ENCODE results near the gene DENND1C. TPM values are rescaled to one million over a fixed set of nuclear protein-coding genes. Genes with fewer than 3 reads are reported as not detected.
A peak's percentile ranks its signal among the peaks of the same experiment; 100 is the strongest.

The DENND1C gene
- total and polyA plus RNA-seq, 9 of the 15 experiments (the other 6 are each of a cell fraction or from before 2014, with no cell fraction given): 0.03 to 1.2 (median 0.32) TPM; not detected in 1

DNA sequence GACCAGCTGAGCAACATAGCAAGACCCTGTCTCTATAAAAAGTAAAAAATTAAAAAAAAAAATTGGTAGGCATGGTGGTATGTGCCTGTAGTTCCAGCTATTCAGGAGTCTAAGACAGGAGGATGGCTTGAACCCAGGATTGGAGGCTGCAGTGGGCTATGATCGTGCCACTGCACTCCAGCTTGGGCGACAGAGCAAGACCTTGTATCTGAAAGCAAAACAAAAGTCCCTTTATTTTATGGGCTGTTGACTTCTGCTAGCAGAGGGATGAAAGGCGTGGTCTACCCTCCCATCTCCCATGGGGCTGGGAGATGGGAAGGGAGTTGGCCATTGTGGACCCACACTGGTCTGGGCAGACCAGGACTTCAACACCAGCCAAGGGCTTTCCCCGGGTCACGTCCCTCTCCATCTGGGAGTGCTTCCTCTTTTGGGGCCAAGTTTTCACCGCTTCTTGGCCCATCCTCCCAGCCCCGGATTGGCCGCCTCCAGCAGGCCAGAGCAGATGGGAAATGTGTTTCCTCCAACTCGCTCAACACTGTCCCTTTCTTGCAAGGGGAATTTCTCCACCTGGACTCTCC, 47.0 kb upstream of the DENND1C start (continued):
- TF ChIP-seq, protein P1, sequence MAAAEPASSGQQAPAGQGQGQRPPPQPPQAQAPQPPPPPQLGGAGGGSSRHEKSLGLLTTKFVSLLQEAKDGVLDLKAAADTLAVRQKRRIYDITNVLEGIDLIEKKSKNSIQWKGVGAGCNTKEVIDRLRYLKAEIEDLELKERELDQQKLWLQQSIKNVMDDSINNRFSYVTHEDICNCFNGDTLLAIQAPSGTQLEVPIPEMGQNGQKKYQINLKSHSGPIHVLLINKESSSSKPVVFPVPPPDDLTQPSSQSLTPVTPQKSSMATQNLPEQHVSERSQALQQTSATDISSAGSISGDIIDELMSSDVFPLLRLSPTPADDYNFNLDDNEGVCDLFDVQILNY (CRISPR knock-in tag; IDR thresholded peaks at IDR 0.05): no peak
- TF ChIP-seq SRSF1 (IDR thresholded peaks at IDR 0.05; ENCODE audit: low read depth, low read length) (no peak), SAFB2 (IDR thresholded peaks at IDR 0.05; ENCODE audit: borderline replicate concordance, low read depth, low read length, severe bottlenecking) (no peak), KAT7 (CRISPR knock-in tag; IDR thresholded peaks at IDR 0.05; ENCODE audit: borderline replicate concordance) (no peak), ZNF253 (CRISPR knock-in tag; conservative IDR thresholded peaks at IDR 0.05) (no peak), HIVEP1 (CRISPR knock-in tag; IDR thresholded peaks at IDR 0.05) (no peak), NFATC3 (IDR thresholded peaks at IDR 0.05) (no peak), ZNF695 (CRISPR knock-in tag; IDR thresholded peaks at IDR 0.05) (no peak), NR2C1 (IDR thresholded peaks at IDR 0.05) (peak; percentile 51; the same call in 1 of the 2 replicates), NR2C1 (tag; IDR thresholded peaks at IDR 0.05) (peak; percentile 63)
- TF ChIP-seq, protein P2, sequence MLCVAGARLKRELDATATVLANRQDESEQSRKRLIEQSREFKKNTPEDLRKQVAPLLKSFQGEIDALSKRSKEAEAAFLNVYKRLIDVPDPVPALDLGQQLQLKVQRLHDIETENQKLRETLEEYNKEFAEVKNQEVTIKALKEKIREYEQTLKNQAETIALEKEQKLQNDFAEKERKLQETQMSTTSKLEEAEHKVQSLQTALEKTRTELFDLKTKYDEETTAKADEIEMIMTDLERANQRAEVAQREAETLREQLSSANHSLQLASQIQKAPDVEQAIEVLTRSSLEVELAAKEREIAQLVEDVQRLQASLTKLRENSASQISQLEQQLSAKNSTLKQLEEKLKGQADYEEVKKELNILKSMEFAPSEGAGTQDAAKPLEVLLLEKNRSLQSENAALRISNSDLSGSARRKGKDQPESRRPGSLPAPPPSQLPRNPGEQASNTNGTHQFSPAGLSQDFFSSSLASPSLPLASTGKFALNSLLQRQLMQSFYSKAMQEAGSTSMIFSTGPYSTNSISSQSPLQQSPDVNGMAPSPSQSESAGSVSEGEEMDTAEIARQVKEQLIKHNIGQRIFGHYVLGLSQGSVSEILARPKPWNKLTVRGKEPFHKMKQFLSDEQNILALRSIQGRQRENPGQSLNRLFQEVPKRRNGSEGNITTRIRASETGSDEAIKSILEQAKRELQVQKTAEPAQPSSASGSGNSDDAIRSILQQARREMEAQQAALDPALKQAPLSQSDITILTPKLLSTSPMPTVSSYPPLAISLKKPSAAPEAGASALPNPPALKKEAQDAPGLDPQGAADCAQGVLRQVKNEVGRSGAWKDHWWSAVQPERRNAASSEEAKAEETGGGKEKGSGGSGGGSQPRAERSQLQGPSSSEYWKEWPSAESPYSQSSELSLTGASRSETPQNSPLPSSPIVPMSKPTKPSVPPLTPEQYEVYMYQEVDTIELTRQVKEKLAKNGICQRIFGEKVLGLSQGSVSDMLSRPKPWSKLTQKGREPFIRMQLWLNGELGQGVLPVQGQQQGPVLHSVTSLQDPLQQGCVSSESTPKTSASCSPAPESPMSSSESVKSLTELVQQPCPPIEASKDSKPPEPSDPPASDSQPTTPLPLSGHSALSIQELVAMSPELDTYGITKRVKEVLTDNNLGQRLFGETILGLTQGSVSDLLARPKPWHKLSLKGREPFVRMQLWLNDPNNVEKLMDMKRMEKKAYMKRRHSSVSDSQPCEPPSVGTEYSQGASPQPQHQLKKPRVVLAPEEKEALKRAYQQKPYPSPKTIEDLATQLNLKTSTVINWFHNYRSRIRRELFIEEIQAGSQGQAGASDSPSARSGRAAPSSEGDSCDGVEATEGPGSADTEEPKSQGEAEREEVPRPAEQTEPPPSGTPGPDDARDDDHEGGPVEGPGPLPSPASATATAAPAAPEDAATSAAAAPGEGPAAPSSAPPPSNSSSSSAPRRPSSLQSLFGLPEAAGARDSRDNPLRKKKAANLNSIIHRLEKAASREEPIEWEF (CRISPR knock-in tag; IDR thresholded peaks at IDR 0.05): no peak
- TF ChIP-seq, protein P3, sequence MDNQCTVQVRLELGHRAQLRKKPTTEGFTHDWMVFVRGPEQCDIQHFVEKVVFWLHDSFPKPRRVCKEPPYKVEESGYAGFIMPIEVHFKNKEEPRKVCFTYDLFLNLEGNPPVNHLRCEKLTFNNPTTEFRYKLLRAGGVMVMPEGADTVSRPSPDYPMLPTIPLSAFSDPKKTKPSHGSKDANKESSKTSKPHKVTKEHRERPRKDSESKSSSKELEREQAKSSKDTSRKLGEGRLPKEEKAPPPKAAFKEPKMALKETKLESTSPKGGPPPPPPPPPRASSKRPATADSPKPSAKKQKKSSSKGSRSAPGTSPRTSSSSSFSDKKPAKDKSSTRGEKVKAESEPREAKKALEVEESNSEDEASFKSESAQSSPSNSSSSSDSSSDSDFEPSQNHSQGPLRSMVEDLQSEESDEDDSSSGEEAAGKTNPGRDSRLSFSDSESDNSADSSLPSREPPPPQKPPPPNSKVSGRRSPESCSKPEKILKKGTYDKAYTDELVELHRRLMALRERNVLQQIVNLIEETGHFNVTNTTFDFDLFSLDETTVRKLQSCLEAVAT (IDR thresholded peaks at IDR 0.05): no peak
- TF ChIP-seq, protein P4, sequence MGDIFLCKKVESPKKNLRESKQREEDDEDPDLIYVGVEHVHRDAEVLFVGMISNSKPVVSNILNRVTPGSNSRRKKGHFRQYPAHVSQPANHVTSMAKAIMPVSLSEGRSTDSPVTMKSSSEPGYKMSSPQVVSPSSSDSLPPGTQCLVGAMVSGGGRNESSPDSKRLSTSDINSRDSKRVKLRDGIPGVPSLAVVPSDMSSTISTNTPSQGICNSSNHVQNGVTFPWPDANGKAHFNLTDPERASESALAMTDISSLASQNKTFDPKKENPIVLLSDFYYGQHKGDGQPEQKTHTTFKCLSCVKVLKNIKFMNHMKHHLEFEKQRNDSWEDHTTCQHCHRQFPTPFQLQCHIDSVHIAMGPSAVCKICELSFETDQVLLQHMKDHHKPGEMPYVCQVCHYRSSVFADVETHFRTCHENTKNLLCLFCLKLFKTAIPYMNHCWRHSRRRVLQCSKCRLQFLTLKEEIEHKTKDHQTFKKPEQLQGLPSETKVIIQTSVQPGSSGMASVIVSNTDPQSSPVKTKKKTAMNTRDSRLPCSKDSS (IDR thresholded peaks at IDR 0.05; ENCODE audit: low read depth, partially characterized antibody): no peak
- TF ChIP-seq, protein P5, sequence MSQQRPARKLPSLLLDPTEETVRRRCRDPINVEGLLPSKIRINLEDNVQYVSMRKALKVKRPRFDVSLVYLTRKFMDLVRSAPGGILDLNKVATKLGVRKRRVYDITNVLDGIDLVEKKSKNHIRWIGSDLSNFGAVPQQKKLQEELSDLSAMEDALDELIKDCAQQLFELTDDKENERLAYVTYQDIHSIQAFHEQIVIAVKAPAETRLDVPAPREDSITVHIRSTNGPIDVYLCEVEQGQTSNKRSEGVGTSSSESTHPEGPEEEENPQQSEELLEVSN (IDR thresholded peaks at IDR 0.05; ENCODE audit: borderline replicate concordance in 1 of 2, extremely low read depth in 1 of 2, insufficient read depth in 1 of 2, insufficient read length in 1 of 2, low read depth in 1 of 2, low read length in 1 of 2, poor library complexity in 1 of 2, severe bottlenecking in 1 of 2): peak in 1 of 2 experiments; percentile 21
- TF ChIP-seq, protein P6, sequence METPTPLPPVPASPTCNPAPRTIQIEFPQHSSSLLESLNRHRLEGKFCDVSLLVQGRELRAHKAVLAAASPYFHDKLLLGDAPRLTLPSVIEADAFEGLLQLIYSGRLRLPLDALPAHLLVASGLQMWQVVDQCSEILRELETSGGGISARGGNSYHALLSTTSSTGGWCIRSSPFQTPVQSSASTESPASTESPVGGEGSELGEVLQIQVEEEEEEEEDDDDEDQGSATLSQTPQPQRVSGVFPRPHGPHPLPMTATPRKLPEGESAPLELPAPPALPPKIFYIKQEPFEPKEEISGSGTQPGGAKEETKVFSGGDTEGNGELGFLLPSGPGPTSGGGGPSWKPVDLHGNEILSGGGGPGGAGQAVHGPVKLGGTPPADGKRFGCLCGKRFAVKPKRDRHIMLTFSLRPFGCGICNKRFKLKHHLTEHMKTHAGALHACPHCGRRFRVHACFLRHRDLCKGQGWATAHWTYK (CRISPR knock-in tag; IDR thresholded peaks at IDR 0.05): peak; percentile 43; the same call in 1 of the 2 replicates

Data from K562 (cell line).